Endothelial cell of umbilical vein (primary cell): ENCODE measurements around the gene CTU1. TPM values are rescaled to one million over a fixed set of nuclear protein-coding genes. Genes with fewer than 3 reads are reported as not detected.

Experiments
- BruUV-seq: library from RNA; stranded (reverse); fragments of 400-500 nt; replicated peaks from 2 replicates; lab custom pipeline; 2021; lab: Mats Ljungman, UMichigan
- CTCF ChIA-PET: fragments of 300-600, 350-600 bp; sonication (Branson Sonifier 250); formaldehyde crosslinking; loops from one replicate; lab custom pipeline; 2021; ENCODE audit warnings: antibody characterized with exemption, inconsistent platforms; lab: Charles Lee
- POLR2A ChIA-PET: fragments of 300-600, 350-600 bp; sonication (Branson Sonifier 250); formaldehyde crosslinking; loops from one replicate; lab custom pipeline; 2021; ENCODE audit warnings: antibody characterized with exemption, inconsistent platforms; lab: Charles Lee
- DNase-seq: peaks from one replicate; pipeline ENCODE4 v3.0.0-alpha.2; 2011; ENCODE audit warnings: low read depth, low spot score
- FAIRE-seq: peaks from 2 replicates; lab custom pipeline; 2011; peaks lifted over from hg19 to GRCh38; lab: Jason Lieb, UNC
- H2AFZ ChIP-seq: 2 replicates; pipeline ENCODE4 v1.6.0; 2012; ENCODE audit warnings: low read depth, low read length, control low read depth, inconsistent platforms
- H3K27ac ChIP-seq: 2 replicates; pipeline ENCODE4 v1.5.1; 2011; ENCODE audit warnings: low read depth, mild to moderate bottlenecking, control low read depth, low read length, moderate library complexity; ENCODE audit not compliant: insufficient read depth
- H3K27me3 ChIP-seq, 2 experiments: 2 replicates each; pipeline versions ENCODE4 v1.6.0 to v1.6.1; 2011; ENCODE audit warnings: low read length in 2 of 2, mixed read lengths in 1 of 2; ENCODE audit not compliant: control insufficient read depth in 2 of 2, insufficient read depth in 2 of 2
- H3K36me3 ChIP-seq, 2 experiments: 2 replicates in 1 of 2; 3 replicates in 1 of 2; pipeline ENCODE4 v1.5.1; 2011; ENCODE audit warnings: low read length in 2 of 2, mild to moderate bottlenecking in 1 of 2, moderate library complexity in 1 of 2; ENCODE audit not compliant: control insufficient read depth in 2 of 2, insufficient read depth in 2 of 2; ENCODE audit errors: extremely low read depth in 1 of 2
- H3K4me1 ChIP-seq: 3 replicates; pipeline ENCODE4 v1.5.1; 2011; ENCODE audit warnings: mild to moderate bottlenecking, low read length; ENCODE audit not compliant: control insufficient read depth, insufficient read depth; ENCODE audit errors: extremely low read depth
- H3K4me2 ChIP-seq: 2 replicates; pipeline ENCODE4 v1.6.1; 2011; ENCODE audit warnings: low read length, control low read depth, mixed read lengths; ENCODE audit not compliant: insufficient read depth
- H3K4me3 ChIP-seq, 3 experiments: fragments of 200-600 bp in 1 of 3; sonication (generic), shearing (Covaris generic) in 1 of 3; replicated peaks in 1 of 3; 2 replicates each; pipeline ENCODE4 v1.5.1; 2011 to 2016; ENCODE audit warnings: control low read depth in 3 of 3, low read length in 3 of 3, mild to moderate bottlenecking in 2 of 3, inconsistent platforms in 1 of 3, low read depth in 1 of 3, moderate library complexity in 1 of 3; ENCODE audit not compliant: insufficient read depth in 1 of 3
- H3K79me2 ChIP-seq: 2 replicates; pipeline ENCODE4 v1.6.0; 2012; ENCODE audit warnings: low read length, inconsistent platforms; ENCODE audit not compliant: control insufficient read depth, insufficient read depth
- H3K9ac ChIP-seq: replicated peaks from 2 replicates; pipeline ENCODE3; 2011; ENCODE audit warnings: low read length, control low read depth; ENCODE audit not compliant: insufficient read depth; ENCODE audit errors: extremely low read depth
- H3K9me1 ChIP-seq: replicated peaks from 3 replicates; pipeline ENCODE4 v1.6.0; 2011; ENCODE audit warnings: mild to moderate bottlenecking, low read length; ENCODE audit not compliant: control insufficient read depth, insufficient read depth; ENCODE audit errors: extremely low read depth
- H3K9me3 ChIP-seq: replicated peaks from 2 replicates; pipeline ENCODE4 v1.5.1; 2012; ENCODE audit warnings: low read length, inconsistent platforms; ENCODE audit not compliant: control insufficient read depth, insufficient read depth
- H4K20me1 ChIP-seq: replicated peaks from 2 replicates; pipeline ENCODE3; 2011; ENCODE audit warnings: mild to moderate bottlenecking, low read length; ENCODE audit not compliant: control insufficient read depth, insufficient read depth; ENCODE audit errors: extremely low read depth
- EZH2 ChIP-seq: IDR thresholded peaks from 2 replicates; pipeline ENCODE4 v1.6.1; 2012; ENCODE audit warnings: borderline replicate concordance, low read depth, mild to moderate bottlenecking, moderate library complexity, low read length, inconsistent platforms; ENCODE audit not compliant: severe bottlenecking
- FOS ChIP-seq: IDR thresholded peaks from 2 replicates; pipeline ENCODE4 v1.6.1; 2011; ENCODE audit warnings: mild to moderate bottlenecking, low read length, moderate library complexity, borderline replicate concordance; ENCODE audit not compliant: insufficient read depth
- GATA2 ChIP-seq: IDR thresholded peaks from 2 replicates; pipeline ENCODE4 v1.7.0; 2011; ENCODE audit warnings: low read depth, mild to moderate bottlenecking, moderate library complexity, mixed read lengths, low read length; ENCODE audit not compliant: insufficient read length, insufficient read depth
- JUN ChIP-seq: IDR thresholded peaks from 2 replicates; pipeline ENCODE4 v1.6.1; 2011; ENCODE audit warnings: borderline replicate concordance, low read depth; ENCODE audit not compliant: insufficient read length, insufficient read depth
- MAX ChIP-seq: IDR thresholded peaks from 2 replicates; pipeline ENCODE4 v1.6.1; 2011; ENCODE audit not compliant: insufficient read depth, insufficient read length
- MYC ChIP-seq: IDR thresholded peaks from one replicate; pipeline ENCODE4 v1.6.1; 2011; ENCODE audit warnings: mild to moderate bottlenecking, low read depth, low read length
- POLR2A ChIP-seq: IDR thresholded peaks from 2 replicates; pipeline ENCODE4 v1.6.1; 2012; ENCODE audit warnings: low read depth, mild to moderate bottlenecking, control low read depth, low read length
- POLR2AphosphoS5 ChIP-seq: IDR thresholded peaks from 2 replicates; pipeline ENCODE4 v1.6.1; 2012; ENCODE audit warnings: low read depth, mild to moderate bottlenecking, control low read depth, low read length, moderate library complexity; ENCODE audit not compliant: insufficient read depth
- dilution Hi-C: fragments of 300-500 bp; cut with MboI; formaldehyde crosslinking; loops from one replicate; pipeline ENCODE4 v1.15.0; 2019; ENCODE audit warnings: low sequenced_read_pairs; ENCODE audit not compliant: extremely low pct_ligation_motif_present
- intact Hi-C: fragments of 100-400 bp; cut with micrococcal nuclease; formaldehyde crosslinking; loops from one replicate; pipeline ENCODE4 v1.10.0; 2022
- polyA plus RNA-seq, 4 experiments: library from polyadenylated mRNA; depleted of rRNA in 3 of 4; stranded (reverse) in 3 of 4; unstranded in 1 of 4; fragments of >200 nt; gene quantifications; 2 replicates each; pipeline versions ENCODE4 v1.2.1 to v1.2.3, GENCODE V29; 2011 to 2012; ENCODE audit warnings: missing spikeins in 1 of 4
- total RNA-seq: library from RNA; stranded (reverse); gene quantifications from 2 replicates; pipeline ENCODE4 v1.2.3, GENCODE V29; 2021
- TF ChIP-seq, protein P1 (sequence below), 2 donors: IDR thresholded peaks; 1 replicate in 1 of 2; 2 replicates in 1 of 2; pipeline ENCODE4 v1.5.1; 2011; ENCODE audit warnings: low read length in 2 of 2, mild to moderate bottlenecking in 2 of 2, moderate library complexity in 2 of 2, control low read depth in 1 of 2, inconsistent platforms in 1 of 2, low read depth in 1 of 2; ENCODE audit not compliant: insufficient read depth in 1 of 2; ENCODE audit errors: extremely low read depth in 1 of 2

The CTU1 gene
- total and polyA plus RNA-seq, 2 donors (not counting 3 experiments of a cell fraction or from before 2014, with no cell fraction given), result 6.1 to 8.7 TPM

DNA sequence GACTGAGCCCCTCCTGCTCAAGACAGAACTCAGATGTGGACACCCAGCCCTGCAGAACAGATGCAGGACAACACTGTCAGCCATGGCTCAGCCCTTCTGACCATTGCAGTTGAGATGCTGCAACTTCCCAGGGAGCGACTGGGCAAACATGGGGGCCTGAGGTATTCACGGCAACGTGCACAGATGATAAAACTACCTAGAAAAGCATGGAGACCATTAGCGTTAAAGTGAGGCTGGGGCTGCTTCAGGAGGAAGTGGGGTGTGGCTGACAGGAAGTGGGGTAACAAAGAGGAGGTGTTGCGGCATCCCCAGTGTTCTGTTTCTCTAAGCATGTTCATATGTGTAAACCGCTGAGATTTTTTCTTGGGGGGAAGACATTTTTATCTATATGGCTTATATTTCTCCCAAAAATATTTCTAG is 15.2 kb upstream of the CTU1 start:
- dilution Hi-C loops, result no loop called here
- Histone ChIP-seq H2AFZ (no peak overlapping the region), H3K27me3 (no peaks in the 10 kb centered on the region), H3K79me2 (no peaks in the 10 kb centered on the region), H3K27ac (no peak overlapping the region), H3K36me3 (no peaks in the 10 kb centered on the region), H4K20me1 (no peaks in the 10 kb centered on the region), H3K9me3 (no peaks in the 10 kb centered on the region), H3K4me2 (no peak overlapping the region), H3K4me1 (peaks cover 4% of the 10 kb centered on the region), H3K9me1 (no peaks in the 10 kb centered on the region), H3K4me3 (no peak overlapping the region), H3K9ac (no peak overlapping the region)
- TF ChIP-seq EZH2 (no peak), GATA2 (no peak), FOS (no peak), MAX (no peak), POLR2A (no peak), POLR2AphosphoS5 (no peak), JUN (no peak), MYC (no peak)
- TF ChIP-seq, protein P1, sequence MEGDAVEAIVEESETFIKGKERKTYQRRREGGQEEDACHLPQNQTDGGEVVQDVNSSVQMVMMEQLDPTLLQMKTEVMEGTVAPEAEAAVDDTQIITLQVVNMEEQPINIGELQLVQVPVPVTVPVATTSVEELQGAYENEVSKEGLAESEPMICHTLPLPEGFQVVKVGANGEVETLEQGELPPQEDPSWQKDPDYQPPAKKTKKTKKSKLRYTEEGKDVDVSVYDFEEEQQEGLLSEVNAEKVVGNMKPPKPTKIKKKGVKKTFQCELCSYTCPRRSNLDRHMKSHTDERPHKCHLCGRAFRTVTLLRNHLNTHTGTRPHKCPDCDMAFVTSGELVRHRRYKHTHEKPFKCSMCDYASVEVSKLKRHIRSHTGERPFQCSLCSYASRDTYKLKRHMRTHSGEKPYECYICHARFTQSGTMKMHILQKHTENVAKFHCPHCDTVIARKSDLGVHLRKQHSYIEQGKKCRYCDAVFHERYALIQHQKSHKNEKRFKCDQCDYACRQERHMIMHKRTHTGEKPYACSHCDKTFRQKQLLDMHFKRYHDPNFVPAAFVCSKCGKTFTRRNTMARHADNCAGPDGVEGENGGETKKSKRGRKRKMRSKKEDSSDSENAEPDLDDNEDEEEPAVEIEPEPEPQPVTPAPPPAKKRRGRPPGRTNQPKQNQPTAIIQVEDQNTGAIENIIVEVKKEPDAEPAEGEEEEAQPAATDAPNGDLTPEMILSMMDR (IDR thresholded peaks at IDR 0.05; ENCODE audit: extremely low read depth in 1 of 2, insufficient read depth in 1 of 2, low read depth in 1 of 2, low read length in 2 of 2), result no peak
- ChIA-PET POLR2A (no interaction called here), CTCF (no interaction called here)
- intact Hi-C loops, result no loop called here
- no peak for DNase-seq
- FAIRE-seq, result no peak
- no TSS peak for BruUV-seq
